Measurements from ENCODE around the gene ATP13A2.
"Not testable (repeated sequence)": the region's sequence is repeated elsewhere in the genome, so short reads cannot be mapped to it uniquely, and the experiment has no call there.

Gene ATP13A2

DNA sequence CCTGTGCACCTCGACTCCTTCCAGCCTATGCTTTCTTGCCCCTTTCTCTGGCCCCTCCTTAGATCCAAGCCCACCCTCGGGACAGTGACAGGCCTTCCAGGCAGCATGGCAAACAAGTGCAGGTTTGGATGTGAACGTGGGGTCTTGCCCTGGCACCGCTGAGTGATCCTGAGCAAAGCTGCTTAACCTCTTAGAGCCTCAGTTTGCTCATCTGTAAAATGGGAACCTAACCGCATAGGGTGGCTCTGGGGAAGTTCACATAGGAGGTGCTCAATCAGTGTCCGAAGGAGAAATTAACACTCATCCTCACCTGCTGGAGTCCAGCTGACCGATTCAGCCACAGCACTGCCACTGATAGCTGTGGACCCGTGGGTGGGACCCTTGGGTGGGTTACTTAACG, 38.5 kb downstream of the ATP13A2 start:
- H3K4me3 ChIP-seq (ENCODE audit: low read length): no peak overlapping the region
- no peak for TF ChIP-seq ZNF274 (IDR thresholded peaks at IDR 0.05; ENCODE audit: low read depth, low read length)

DNA sequence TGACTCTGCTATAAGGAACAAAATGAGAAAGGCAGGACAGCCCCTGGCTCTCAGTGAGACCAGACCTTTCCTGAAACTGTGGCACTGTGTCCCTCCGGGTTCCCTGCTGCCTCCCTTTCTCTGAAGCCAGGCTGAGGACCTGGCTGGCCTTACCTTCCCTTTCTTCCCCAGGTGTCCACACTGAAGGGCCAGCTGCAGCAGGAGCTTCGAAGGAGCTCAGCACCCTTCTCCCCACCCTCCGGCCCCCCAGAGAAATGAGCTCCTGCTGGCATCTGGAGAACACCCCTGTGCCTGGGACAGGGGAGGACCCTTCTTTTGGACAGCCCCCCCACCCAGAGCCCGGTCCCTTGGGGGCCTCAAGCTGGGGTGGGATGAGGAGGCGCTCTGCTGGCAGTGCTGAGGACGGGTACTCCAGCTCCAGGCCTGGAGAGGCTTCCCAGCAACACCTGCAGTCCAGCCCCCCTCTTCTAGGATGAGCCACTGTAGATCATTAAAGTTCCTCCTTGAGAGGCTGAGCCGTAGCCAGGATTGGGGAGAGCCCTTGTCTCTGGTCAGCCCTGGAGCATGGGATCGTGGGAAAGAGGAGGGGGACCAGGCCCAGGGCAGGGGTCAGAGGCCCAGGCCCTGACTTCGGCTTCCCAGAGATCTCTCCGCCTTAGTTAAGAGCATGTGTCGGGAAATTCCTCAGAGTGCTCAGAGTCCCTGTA, 39.4 kb downstream of the ATP13A2 start:
- H3K4me3 ChIP-seq (ENCODE audit: low read length): no peak overlapping the region
- TF ChIP-seq ZNF274 (IDR thresholded peaks at IDR 0.05; ENCODE audit: low read depth, low read length): no peak

DNA sequence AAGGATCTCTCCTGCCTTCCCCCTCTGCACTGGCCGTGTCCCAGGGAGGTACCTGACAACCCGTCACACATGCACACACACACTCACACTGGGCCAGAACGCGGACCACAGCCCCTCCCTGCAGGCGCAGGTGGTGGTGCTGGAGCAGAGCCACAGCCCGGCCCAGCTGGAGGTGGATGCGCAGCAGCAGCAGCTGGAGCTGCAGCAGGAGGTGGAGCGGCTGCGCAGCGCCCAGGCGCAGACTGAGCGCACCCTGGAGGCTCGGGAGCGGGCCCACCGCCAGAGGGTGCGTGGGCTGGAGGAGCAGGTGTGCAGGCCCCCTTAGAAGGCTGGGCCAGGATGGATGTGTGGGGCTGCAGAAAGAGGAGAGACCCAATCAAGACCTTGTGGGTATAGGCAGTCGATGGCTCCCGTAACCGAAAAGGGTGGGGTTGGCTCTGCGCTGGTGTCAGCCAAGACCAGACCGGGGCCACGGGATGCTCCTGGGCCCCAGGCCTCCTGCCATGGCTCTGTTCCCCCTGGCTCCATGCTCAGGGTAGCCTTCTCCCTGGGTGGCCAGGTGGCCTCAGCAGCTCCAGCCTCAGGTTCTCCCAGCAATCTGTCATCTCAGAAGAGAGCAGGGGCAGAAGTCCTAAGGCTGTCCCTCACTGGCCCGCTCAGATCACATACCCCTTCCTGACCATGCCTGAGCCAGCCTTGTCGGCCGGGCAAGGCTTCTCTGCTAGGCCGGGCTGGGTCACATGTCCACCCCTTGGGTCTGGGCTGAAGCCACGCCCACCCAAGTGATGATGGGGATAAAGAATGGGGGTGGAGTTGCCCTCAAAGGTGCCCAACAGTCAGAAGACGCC, 40.2 kb downstream of the ATP13A2 start:
- H3K4me3 ChIP-seq (ENCODE audit: low read length): no peak overlapping the region
- no peak for TF ChIP-seq ZNF274 (IDR thresholded peaks at IDR 0.05; ENCODE audit: low read depth, low read length)

GRCh38 chr1:16970132-16970910, 41.4 kb downstream of the ATP13A2 start:
- H3K4me3 ChIP-seq (ENCODE audit: low read length): no peak overlapping the region
- no peak for TF ChIP-seq ZNF274 (IDR thresholded peaks at IDR 0.05; ENCODE audit: low read depth, low read length)

GRCh38 chr1:16969651-16970050, 42.1 kb downstream of the ATP13A2 start:
- no peak overlapping the region for H3K4me3 ChIP-seq (ENCODE audit: low read length)
- no peak for TF ChIP-seq ZNF274 (IDR thresholded peaks at IDR 0.05; ENCODE audit: low read depth, low read length)

DNA sequence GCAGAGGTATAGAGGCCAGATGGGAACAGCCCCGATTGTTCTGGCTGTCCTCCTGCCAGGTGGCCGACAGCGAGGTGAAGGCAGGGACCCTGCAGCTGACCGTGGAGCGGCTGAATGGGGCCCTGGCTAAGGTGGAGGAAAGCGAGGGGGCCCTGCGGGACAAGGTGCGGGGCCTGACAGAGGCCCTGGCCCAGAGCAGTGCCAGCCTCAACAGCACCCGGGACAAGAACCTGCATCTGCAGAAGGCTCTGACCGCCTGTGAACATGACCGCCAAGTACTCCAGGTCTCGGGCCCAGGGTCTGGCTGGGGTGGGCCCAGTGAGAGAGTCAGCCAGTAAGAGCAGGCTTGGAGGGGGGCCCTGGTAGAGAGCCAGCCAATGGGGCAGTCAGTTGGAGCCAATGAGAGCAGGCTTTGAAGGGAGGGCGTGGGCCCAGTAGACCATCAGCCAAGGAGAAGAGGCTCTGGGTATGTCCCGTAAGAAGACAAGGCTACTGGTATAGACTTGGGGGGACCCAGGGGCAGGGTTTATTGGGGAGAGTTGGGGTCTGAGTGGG, 42.6 kb downstream of the ATP13A2 start:
- no peak for TF ChIP-seq ZNF274 (IDR thresholded peaks at IDR 0.05; ENCODE audit: low read depth, low read length)
- no peak overlapping the region for H3K4me3 ChIP-seq (ENCODE audit: low read length)

DNA sequence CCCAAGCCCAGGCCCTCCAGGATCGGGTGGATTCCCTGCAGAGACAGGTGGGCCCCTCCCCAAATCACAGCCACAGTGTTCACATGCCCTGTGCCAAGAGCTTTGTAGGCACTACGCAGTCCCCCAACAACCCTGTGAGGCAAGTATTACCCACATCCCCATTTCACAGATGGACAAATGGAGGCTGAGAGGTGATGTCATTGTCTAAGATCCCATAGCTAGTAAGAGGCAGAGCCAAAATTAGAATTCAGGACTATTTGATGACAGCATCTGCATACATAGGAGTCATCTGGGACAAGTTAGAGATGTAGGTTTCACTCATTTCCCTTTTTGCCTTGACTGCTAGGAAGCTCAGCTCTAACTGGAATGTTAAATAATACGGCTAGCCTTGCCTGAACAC, 43.4 kb downstream of the ATP13A2 start:
- H3K4me3 ChIP-seq (ENCODE audit: low read length): no peak overlapping the region
- no peak for TF ChIP-seq ZNF274 (IDR thresholded peaks at IDR 0.05; ENCODE audit: low read depth, low read length)

DNA sequence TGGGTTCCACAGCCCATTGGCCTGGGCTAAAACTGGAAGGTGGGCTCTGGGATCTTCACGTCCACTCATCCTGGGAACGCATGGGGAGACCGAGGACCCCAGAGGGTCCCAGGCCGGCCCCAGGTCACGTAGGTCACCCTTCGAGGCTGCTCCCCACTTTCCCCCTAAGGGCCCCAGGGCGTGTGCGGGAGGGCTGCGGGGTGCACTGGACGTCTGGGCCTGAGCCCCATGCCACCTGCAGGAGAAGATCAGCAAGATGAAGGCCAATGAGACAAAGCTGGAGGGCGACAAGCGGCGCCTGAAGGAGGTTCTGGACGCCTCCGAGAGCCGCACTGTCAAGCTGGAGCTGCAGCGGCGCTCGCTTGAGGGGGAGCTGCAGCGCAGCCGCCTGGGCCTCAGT, 43.8 kb downstream of the ATP13A2 start:
- no peak for TF ChIP-seq ZNF274 (IDR thresholded peaks at IDR 0.05; ENCODE audit: low read depth, low read length)
- no peak overlapping the region for H3K4me3 ChIP-seq (ENCODE audit: low read length)

DNA sequence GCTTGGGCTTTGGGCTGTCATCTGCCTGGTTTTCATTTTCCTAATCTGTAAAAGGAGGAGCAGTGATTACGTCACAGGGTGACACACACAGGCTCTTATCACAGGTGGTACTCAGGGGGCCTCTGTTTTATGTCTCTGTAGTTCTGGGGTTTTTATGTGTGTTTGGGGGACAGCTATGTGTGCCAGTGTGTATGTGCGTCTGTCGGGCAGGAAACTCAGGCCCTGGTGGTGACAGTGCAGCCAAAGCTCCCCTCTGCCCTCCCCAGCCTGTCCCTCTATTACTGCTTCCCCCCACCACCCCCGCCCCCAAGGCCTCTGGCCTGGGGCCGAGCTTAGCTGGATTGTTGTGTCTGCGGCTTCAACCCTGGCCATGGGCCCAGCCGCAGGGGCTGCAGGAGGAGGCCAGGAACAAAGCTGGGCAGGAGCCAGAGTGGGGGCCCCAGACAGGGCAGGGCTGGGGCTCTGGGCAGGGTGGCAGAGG, 44.6 kb downstream of the ATP13A2 start:
- no peak for TF ChIP-seq ZNF274 (IDR thresholded peaks at IDR 0.05; ENCODE audit: low read depth, low read length)
- H3K4me3 ChIP-seq (ENCODE audit: low read length): no peak overlapping the region

- H3K4me3 ChIP-seq (ENCODE audit: low read length): no peak overlapping the region
- no peak for TF ChIP-seq ZNF274 (IDR thresholded peaks at IDR 0.05; ENCODE audit: low read depth, low read length)
Measured at GRCh38 chr1:16966282-16966681, 45.4 kb downstream of the ATP13A2 start.

- no peak for TF ChIP-seq ZNF274 (IDR thresholded peaks at IDR 0.05; ENCODE audit: low read depth, low read length)
Measured at GRCh38 chr1:16965486-16966067, 46.2 kb downstream of the ATP13A2 start.

GRCh38 chr1:16964169-16964568, 47.6 kb downstream of the ATP13A2 start:
- not testable (repeated sequence) for H3K4me3 ChIP-seq (ENCODE audit: low read length)

More at GRCh38 chr1:16965486-16966067, 46.2 kb downstream of the ATP13A2 start:
- no peak overlapping the region for H3K4me3 ChIP-seq (ENCODE audit: low read length)

DNA sequence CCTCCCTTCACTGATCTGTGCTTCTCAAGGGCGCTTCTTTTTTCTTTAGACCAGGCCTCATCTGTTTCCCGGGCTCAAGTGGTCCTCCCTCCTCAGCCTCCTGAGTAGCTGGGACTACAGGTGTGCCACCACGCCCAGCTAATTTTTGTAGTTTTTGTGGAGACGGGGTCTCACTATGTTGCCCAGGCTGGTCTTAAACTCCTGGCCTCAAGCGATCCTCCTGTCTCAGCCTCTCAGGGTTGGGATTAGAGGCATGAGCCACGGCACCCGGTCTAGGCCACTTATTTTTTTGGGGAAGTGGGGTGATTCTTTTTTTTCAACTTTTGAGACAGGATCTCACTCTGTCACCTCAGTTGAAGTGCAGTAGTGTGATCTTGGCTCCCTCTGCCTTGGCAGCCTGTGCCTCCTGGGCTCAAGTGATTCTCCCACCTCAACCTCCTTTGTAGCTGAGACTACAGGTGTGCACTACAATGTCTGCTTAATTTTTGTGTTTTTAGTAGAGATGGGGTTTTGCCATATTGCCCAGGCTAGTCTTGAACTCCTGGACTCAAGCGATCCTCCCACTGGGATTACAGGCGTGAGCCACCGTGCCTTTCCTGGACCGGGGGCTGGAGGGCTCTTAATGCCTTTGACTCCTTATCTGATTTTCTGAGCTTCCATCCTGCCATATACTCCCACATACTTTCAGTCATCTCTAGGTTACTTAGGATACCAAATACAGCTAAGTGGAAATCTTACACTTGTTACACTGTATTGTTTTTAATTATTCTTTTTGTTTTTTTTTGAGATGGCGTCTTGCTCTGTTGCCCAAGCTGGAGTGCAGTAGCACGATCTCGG, 50.2 kb downstream of the ATP13A2 start:
- H3K4me3 ChIP-seq (ENCODE audit: low read length): no peak overlapping the region

More for the DNA sequence above, 50.2 kb downstream of the ATP13A2 start:
- TF ChIP-seq ZNF274 (IDR thresholded peaks at IDR 0.05; ENCODE audit: low read depth, low read length): no peak
